Left renal cortex interstitium (tissue), 4 donors: ENCODE measurements around the gene REPS1. TPM values are rescaled to one million over a fixed set of nuclear protein-coding genes. Genes with fewer than 3 reads are reported as not detected.
"Not testable (repeated sequence)": the region's sequence is repeated elsewhere in the genome, so short reads cannot be mapped to it uniquely, and the experiment has no call there.

Experiments used
- DNase-seq, 4 donors: peaks; one replicate each; pipeline ENCODE4 v3.0.0-alpha.2; 2013; ENCODE audit warnings: low read depth in 4 of 4, low spot score in 2 of 4, missing footprints in 1 of 4
- polyA plus RNA-seq, 4 donors: library from polyadenylated mRNA; unstranded; fragments of 120-200 nt; gene quantifications; one replicate each; pipeline ENCODE4 v1.2.1, GENCODE V29; 2013; ENCODE audit not compliant: insufficient read length in 4 of 4

Gene REPS1
- polyA plus RNA-seq, 4 donors: 57.4 to 89.5 (median 77.3) TPM

GRCh38 chr6:138944412-138944811 lies 43.6 kb downstream of the REPS1 start:
- DNase-seq: no peak

GRCh38 chr6:138943089-138943625 lies 44.9 kb downstream of the REPS1 start:
- no peak for DNase-seq

- not testable (repeated sequence) for DNase-seq
These were observed 51.2 kb downstream of the REPS1 start for GRCh38 chr6:138936873-138937272.

GRCh38 chr6:138931660-138932059 lies 56.4 kb downstream of the REPS1 start:
- DNase-seq: no peak

- no peak for DNase-seq
These were observed 61.5 kb downstream of the REPS1 start for GRCh38 chr6:138926579-138926978.

- no peak for DNase-seq
These were observed 62.2 kb downstream of the REPS1 start for GRCh38 chr6:138925806-138926205.

- no peak for DNase-seq
These were observed 64.5 kb downstream of the REPS1 start for GRCh38 chr6:138923561-138923960.

- no peak for DNase-seq
These were observed 67.1 kb downstream of the REPS1 start for GRCh38 chr6:138920906-138921305.

GRCh38 chr6:138914701-138915100 lies 73.4 kb downstream of the REPS1 start:
- no peak for DNase-seq

- DNase-seq: no peak
These were observed 75.7 kb downstream of the REPS1 start for GRCh38 chr6:138912308-138912707.

GRCh38 chr6:138909975-138910374 lies 78.1 kb downstream of the REPS1 start:
- DNase-seq: no peak

GRCh38 chr6:138909511-138909910 lies 78.5 kb downstream of the REPS1 start:
- no peak for DNase-seq

GRCh38 chr6:138907167-138907566 lies 80.9 kb downstream of the REPS1 start:
- DNase-seq: no peak

GRCh38 chr6:138897031-138897430 lies 91.0 kb downstream of the REPS1 start:
- no peak for DNase-seq

GRCh38 chr6:138896104-138896756 lies 91.8 kb downstream of the REPS1 start:
- DNase-seq: no peak

- no peak for DNase-seq
These were observed 96.6 kb downstream of the REPS1 start for GRCh38 chr6:138891255-138891986.

GRCh38 chr6:138885156-138885819 lies 102.8 kb downstream of the REPS1 start:
- DNase-seq: no peak

- DNase-seq: no peak
These were observed 105.6 kb downstream of the REPS1 start for GRCh38 chr6:138882369-138883017.

GRCh38 chr6:138873191-138873590 lies 114.9 kb downstream of the REPS1 start:
- DNase-seq: no peak

- DNase-seq: no peak
These were observed 118.7 kb downstream of the REPS1 start for GRCh38 chr6:138869398-138869797.

- DNase-seq: no peak
These were observed 119.9 kb downstream of the REPS1 start for GRCh38 chr6:138868181-138868580.
